GM12892 (cell line): ENCODE results near the gene YPEL3.

Source experiments
- POLR2A ChIP-seq: IDR thresholded peaks from 2 replicates; pipeline ENCODE4 v1.6.1; 2011; ENCODE audit warnings: low read depth, low read length, control low read depth
- POLR2AphosphoS5 ChIP-seq: IDR thresholded peaks from 2 replicates; pipeline ENCODE4 v1.6.1; 2011; ENCODE audit warnings: low read depth, low read length, control low read depth
- TAF1 ChIP-seq: IDR thresholded peaks from 2 replicates; pipeline ENCODE4 v1.6.1; 2011; ENCODE audit warnings: low read depth, mild to moderate bottlenecking, control low read depth, low read length, borderline replicate concordance

DNA sequence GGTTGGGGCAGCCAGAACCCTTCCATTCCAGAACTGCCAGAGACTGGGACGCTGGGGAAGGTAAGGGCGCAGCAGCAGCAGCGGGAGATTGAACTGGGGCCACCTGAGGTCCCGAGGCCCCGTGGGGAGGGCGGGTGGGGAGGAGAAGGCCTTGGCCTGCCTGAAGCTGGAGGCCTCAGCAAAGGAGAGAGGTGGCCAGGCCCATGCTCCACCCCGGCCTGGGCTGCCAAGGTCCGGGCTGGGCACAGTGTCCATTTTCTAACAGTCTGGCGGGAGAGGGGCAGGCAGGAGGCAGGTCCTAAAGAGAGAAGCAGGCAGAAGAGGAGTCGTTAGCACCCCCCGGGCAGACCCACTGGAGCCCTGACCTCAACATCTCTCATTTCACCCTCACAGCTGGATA is 18.4 kb upstream of the YPEL3 start:
- TF ChIP-seq POLR2A (no peak), POLR2AphosphoS5 (no peak), TAF1 (no peak)
